T-helper 2 cell treated with Interferon-gamma antibody and Interleukin-4, amounts not matched to agents 100 ng/mL and 5 ng/mL, for 36 hours (primary cell): ENCODE results near the gene BOK. TPM values are rescaled to one million over a fixed set of nuclear protein-coding genes. Genes with fewer than 3 reads are reported as not detected.

Source experiments
- intact Hi-C: fragments of 100-400 bp; cut with micrococcal nuclease; formaldehyde crosslinking; loops from one replicate; pipeline ENCODE4 v1.15.1; 2023
- total RNA-seq: library from RNA; stranded (reverse); gene quantifications from 2 replicates; pipeline ENCODE4 v1.2.3, GENCODE V29; 2022

BOK gene
- total RNA-seq, 1 donor from 2014 or later = 0.05 TPM

GRCh38 chr2:241597561-241597960, 39.0 kb downstream of the BOK start:
- intact Hi-C loops = no loop called here

DNA sequence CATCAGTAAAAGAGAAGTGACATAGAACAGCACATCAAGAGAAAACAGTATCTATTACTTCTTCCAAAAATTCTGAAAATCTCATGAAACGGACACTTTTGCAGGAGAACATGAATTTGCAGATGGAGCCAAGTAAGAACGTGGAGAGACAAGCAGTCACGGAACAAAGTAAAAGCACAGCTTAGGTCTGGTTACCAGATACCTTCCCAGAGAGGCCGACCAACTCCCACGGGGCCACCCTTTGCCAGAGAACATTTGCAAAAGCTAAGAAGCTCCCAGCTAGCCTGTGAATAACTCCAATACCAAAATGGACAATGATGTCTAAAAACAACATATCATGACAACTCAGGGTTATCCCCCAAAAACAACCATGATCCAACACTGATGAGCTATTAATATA, 39.5 kb downstream of the BOK start:
- intact Hi-C loops = no loop called here

DNA sequence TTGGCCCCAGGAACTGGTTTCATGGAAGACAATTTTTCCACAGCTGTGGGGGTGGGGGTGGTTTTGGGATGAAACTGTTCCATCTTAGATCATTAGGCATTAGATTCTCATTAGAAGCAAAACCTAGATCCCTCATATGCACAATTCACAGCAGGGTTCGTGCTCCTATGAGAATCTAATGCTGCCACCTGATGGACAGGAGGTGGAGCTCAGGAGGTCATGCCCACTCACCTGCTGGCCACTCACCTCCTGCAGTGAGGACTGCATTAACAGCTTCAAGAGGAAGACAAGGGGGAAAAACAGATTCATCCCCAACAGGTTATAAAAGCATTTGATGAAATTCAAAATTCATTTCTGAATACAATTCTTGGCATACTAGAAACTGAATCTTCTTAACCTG, 39.9 kb downstream of the BOK start:
- intact Hi-C loops = no loop called here

GRCh38 chr2:241599615-241600014, 41.1 kb downstream of the BOK start:
- intact Hi-C loops = no loop called here

GRCh38 chr2:241601841-241602240, 43.3 kb downstream of the BOK start:
- intact Hi-C loops = no loop called here

DNA sequence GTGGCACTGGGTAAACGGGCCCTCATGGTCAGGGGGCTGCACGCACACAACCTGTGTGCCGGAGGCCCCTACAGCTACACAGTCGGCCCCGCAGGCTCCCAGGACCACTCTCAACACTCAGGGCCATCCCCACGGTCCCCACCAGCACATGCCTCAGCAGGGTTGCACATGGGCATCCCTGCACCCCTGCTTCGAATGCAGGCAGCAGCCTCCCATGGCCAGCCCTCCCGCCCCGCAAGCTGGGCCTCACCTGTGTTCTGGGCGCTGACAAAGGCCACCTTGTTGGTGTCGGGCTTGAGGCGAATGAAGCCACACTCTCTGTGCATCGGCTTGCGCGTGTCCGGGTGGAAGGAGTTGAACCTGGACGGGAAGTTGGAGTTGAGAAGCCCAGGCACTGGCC, 44.2 kb downstream of the BOK start:
- intact Hi-C loops = no loop called here

DNA sequence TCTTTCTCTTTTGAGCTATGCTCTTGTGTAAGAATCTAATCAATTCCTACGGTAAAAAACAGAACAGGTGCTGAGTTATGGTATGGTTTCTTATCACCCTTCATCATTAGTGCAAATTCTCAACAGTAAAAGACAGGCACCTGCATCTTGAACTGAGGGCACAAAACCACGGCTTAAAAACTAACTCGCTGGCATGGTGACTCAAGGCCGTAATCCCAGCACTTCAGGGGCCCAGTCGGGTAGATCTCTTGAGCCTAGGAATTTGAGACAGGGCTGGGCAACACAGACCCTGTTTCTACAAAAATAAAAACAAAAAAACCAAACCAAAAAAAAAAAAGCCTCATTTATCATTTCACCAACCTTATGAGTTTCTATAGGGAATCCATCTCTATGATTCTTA, 45.1 kb downstream of the BOK start:
- intact Hi-C loops = no loop called here

DNA sequence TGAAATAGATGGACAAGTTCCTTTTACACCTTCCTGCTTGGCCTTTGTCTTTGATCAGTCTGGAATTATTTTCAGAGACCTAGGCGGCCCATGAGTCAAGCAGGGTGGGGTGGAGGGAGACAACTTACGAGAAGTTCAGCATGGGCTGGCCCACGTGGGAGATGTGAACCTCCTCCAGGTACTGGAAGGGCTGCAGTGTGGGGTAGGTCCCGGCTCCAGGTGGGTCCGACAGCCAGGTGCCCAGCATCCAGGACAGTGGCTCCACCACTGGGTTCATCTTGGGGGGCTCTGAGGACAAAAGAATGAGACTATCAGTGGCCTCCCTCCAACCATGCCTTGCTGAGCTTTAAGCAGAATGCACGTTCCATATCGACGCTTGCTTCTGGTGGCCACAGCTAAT, 47.6 kb downstream of the BOK start:
- intact Hi-C loops = no loop called here

- intact Hi-C loops = no loop called here
These were observed 48.8 kb downstream of the BOK start for GRCh38 chr2:241607162-241607885.

DNA sequence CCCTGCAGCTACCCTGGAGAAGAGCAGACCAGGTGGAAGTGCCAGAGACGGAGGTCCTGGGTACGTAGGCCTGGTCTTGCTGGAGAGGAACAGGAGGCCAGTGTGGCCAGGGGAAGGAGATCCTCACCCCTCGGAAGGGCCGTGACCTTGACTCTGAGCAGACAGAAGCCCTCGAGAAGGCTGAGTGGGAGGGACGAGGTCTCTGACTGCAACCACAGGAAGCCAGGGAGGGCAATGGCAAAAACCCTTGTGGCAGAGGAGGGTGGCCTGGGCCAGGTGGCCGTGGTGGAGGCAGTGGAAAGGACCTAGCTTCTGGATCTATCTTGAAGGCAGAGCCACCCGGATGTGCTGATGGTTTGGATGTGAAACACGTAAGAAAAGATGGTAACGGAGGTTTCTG, 50.3 kb downstream of the BOK start:
- intact Hi-C loops = no loop called here

GRCh38 chr2:241609859-241610793, 51.6 kb downstream of the BOK start:
- intact Hi-C loops = loop anchor here (1.0 to 2.0 kb wide), 4 partner anchors 77 to 778 kb away; partner anchors contain the start of genes DTYMK, FARP2 and STK25

GRCh38 chr2:241611062-241611461, 52.5 kb downstream of the BOK start:
- intact Hi-C loops = loop anchor here (2.0 kb wide), 1 partner anchor 76 kb away; the partner anchor contains the start of gene DTYMK

GRCh38 chr2:241612156-241613016, 53.8 kb downstream of the BOK start:
- intact Hi-C loops = no loop called here

DNA sequence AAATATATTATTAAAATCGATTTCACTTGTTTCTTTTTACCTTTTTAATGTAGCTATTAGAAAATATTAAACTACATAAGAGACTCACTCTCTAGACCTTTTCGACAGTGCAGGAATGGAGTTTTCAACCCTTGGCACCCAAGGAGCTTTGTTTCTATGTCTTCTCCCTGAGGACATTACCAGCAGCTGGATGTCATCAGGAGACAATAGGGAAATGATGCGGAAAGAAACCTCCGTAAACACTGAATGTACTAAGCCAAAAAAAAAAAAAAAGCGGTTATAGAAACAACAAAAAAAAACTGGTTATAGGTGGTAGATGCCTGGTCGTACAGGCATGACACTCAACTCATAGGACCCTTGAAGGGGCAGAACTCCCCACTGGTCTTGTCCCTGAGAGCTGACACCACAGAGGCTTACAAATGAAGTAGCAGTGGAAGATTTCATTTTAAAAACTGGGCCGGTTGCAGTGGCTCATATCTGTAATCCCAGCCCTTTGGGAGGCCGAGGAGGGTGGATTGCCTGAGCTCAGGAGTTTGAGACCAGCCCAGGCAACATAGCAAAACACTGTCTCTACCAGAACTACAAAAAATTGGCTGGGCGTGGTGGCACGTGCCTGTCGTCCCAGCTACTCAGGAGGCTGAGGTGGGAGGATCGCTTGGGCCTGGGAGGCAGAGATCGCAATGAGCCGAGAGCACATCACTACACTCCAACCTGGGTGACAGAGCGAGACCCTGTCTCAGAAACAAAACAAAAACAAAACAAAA, 54.7 kb downstream of the BOK start:
- intact Hi-C loops = no loop called here

GRCh38 chr2:241615041-241615440, 56.5 kb downstream of the BOK start:
- intact Hi-C loops = no loop called here

GRCh38 chr2:241615522-241616052, 57.0 kb downstream of the BOK start:
- intact Hi-C loops = loop anchor here (2.0 kb wide), 1 partner anchor 397 kb away; no protein-coding TSS in a partner anchor

GRCh38 chr2:241616168-241617125, 57.9 kb downstream of the BOK start:
- intact Hi-C loops = loop anchor here (1.0 to 2.0 kb wide), 2 partner anchors 20 to 398 kb away; no protein-coding TSS in a partner anchor

- intact Hi-C loops = loop anchor here (1.0 to 2.0 kb wide), 2 partner anchors 19 to 399 kb away; no protein-coding TSS in a partner anchor
These were observed 59.0 kb downstream of the BOK start for GRCh38 chr2:241617431-241618154.
